DOHH2 (cell line): ENCODE data around the gene GALNT3.
A peak's percentile ranks its signal among the peaks of the same experiment; 100 is the strongest.

Experiments used
- H3F3A ChIP-seq: fragments of 200-600 bp; sonication (generic), shearing (Covaris generic); 2 replicates; pipeline ENCODE4 v1.6.0; 2016; ENCODE audit warnings: antibody characterized with exemption, mild to moderate bottlenecking; ENCODE audit not compliant: control insufficient read depth, insufficient read depth
- H3K27ac ChIP-seq: fragments of 200-600 bp; sonication (generic); 2 replicates; pipeline ENCODE4 v1.5.1; 2014; ENCODE audit warnings: low read depth, mild to moderate bottlenecking, low read length, moderate library complexity
- H3K27me3 ChIP-seq: fragments of 200-600 bp; sonication (generic); 2 replicates; pipeline ENCODE4 v1.6.1; 2014; ENCODE audit warnings: mild to moderate bottlenecking, low read length, mixed read lengths; ENCODE audit not compliant: control insufficient read depth
- H3K36me3 ChIP-seq: fragments of 200-600 bp; sonication (generic); 2 replicates; pipeline ENCODE4 v1.6.1; 2014; ENCODE audit warnings: mild to moderate bottlenecking, low read length, moderate library complexity, mixed read lengths; ENCODE audit not compliant: control insufficient read depth
- H3K4me1 ChIP-seq: fragments of 200-600 bp; sonication (generic); 2 replicates; pipeline ENCODE4 v1.6.1; 2014; ENCODE audit warnings: mild to moderate bottlenecking, low read length, mixed read lengths; ENCODE audit not compliant: control insufficient read depth
- H3K4me2 ChIP-seq: fragments of 200-600 bp; sonication (generic); 2 replicates; pipeline ENCODE4 v1.6.0; 2014; ENCODE audit warnings: mild to moderate bottlenecking, low read length, moderate library complexity
- H3K4me3 ChIP-seq: fragments of 200-600 bp; sonication (generic); 2 replicates; pipeline ENCODE4 v1.5.1; 2014; ENCODE audit warnings: mild to moderate bottlenecking, low read length, mixed read lengths
- H3K79me2 ChIP-seq: fragments of 200-600 bp; sonication (generic); 2 replicates; pipeline ENCODE4 v1.6.1; 2014; ENCODE audit warnings: mild to moderate bottlenecking, low read length, mixed read lengths; ENCODE audit not compliant: control insufficient read depth
- H3K9me2 ChIP-seq: fragments of 200-600 bp; sonication (generic); replicated peaks from 2 replicates; pipeline ENCODE4 v1.6.1; 2014; ENCODE audit warnings: mild to moderate bottlenecking, low read length, mixed read lengths; ENCODE audit not compliant: control insufficient read depth
- H3K9me3 ChIP-seq: fragments of 200-600 bp; sonication (generic); 2 replicates; pipeline ENCODE4 v1.6.1; 2014; ENCODE audit warnings: antibody characterized with exemption, low read length, mixed read lengths; ENCODE audit not compliant: control insufficient read depth, insufficient read depth
- H4K20me1 ChIP-seq: fragments of 200-600 bp; sonication (generic); 2 replicates; pipeline ENCODE4 v1.6.0; 2014; ENCODE audit warnings: low read depth, mild to moderate bottlenecking, antibody characterized with exemption, low read length, moderate library complexity; ENCODE audit not compliant: control insufficient read depth, insufficient read depth
- EZH2phosphoT487 ChIP-seq: fragments of 200-600 bp; sonication (generic); IDR thresholded peaks from 2 replicates; pipeline ENCODE4 v1.6.1; 2017; ENCODE audit warnings: borderline replicate concordance, mild to moderate bottlenecking, antibody characterized with exemption, low read length, moderate library complexity, mixed read lengths
- TF ChIP-seq, protein P1 (sequence below): fragments of 200-600 bp; sonication (generic); IDR thresholded peaks from one replicate; pipeline ENCODE4 v1.5.1; 2014; ENCODE audit warnings: antibody characterized with exemption, mild to moderate bottlenecking, low read depth, low read length; ENCODE audit not compliant: poor library complexity, severe bottlenecking

GALNT3 gene

DNA sequence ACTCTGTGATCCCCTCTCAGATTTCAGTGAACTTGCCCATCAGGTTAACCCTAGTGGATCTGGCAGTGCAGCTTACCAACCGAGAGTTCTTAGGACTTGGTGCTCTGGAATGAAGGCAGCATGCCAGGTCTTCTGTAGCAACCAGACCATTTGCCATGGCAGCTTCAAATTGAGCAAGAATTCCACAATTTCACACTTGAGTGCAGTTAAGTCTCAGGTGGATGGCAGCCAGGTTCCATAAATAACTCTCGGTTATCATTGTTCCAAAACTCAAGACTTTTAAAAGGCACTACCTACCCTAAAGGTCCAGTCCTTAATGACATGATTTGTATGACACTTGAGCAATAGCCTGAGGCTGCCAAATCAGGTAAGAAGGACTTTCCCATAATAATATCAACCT is 48.1 kb downstream of the GALNT3 start:
- H3F3A ChIP-seq = no peaks in the 10 kb centered on the region
- no peaks in the 10 kb centered on the region for H3K36me3 ChIP-seq
- H3K4me1 ChIP-seq = peaks cover 12% of the 10 kb centered on the region

DNA sequence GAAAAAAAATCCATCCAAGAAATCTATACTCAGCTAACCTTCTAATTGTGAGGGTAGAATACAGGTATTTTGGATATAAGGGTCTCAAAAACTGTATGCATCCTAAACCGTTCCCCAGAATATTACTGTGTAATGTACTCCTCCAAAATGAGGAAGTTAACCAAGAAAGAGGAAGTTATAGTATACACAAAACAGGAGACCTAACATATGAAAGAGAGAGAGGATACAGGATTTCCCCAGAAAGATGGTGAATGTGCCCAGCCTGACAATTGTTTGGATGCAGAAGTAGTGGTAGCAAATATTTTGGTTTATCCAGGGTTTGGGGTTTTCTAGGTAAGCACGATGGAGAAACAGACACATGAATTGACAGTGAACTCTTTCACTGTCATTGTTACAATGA is 50.6 kb downstream of the GALNT3 start:
- Histone ChIP-seq H3K4me2 (peak overlapping the region; percentile 34), H3K79me2 (no peaks in the 10 kb centered on the region), H3K36me3 (no peaks in the 10 kb centered on the region), H3K9me2 (no peaks in the 10 kb centered on the region), H3K9me3 (no peaks in the 10 kb centered on the region), H4K20me1 (no peaks in the 10 kb centered on the region), H3K27me3 (no peaks in the 10 kb centered on the region), H3F3A (no peaks in the 10 kb centered on the region), H3K4me1 (peaks cover 12% of the 10 kb centered on the region), H3K27ac (no peak overlapping the region), H3K4me3 (no peak overlapping the region)
- TF ChIP-seq EZH2phosphoT487 = no peak
- TF ChIP-seq, protein P1, sequence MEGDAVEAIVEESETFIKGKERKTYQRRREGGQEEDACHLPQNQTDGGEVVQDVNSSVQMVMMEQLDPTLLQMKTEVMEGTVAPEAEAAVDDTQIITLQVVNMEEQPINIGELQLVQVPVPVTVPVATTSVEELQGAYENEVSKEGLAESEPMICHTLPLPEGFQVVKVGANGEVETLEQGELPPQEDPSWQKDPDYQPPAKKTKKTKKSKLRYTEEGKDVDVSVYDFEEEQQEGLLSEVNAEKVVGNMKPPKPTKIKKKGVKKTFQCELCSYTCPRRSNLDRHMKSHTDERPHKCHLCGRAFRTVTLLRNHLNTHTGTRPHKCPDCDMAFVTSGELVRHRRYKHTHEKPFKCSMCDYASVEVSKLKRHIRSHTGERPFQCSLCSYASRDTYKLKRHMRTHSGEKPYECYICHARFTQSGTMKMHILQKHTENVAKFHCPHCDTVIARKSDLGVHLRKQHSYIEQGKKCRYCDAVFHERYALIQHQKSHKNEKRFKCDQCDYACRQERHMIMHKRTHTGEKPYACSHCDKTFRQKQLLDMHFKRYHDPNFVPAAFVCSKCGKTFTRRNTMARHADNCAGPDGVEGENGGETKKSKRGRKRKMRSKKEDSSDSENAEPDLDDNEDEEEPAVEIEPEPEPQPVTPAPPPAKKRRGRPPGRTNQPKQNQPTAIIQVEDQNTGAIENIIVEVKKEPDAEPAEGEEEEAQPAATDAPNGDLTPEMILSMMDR = no peak

More for the DNA sequence above, 48.1 kb downstream of the GALNT3 start:
- Histone ChIP-seq H3K27me3 (no peaks in the 10 kb centered on the region), H3K9me2 (no peaks in the 10 kb centered on the region), H3K4me2 (no peak overlapping the region), H3K9me3 (no peaks in the 10 kb centered on the region), H4K20me1 (no peaks in the 10 kb centered on the region), H3K27ac (no peak overlapping the region), H3K79me2 (no peaks in the 10 kb centered on the region), H3K4me3 (no peak overlapping the region)
- no peak for TF ChIP-seq EZH2phosphoT487
- TF ChIP-seq, protein P1 = no peak

DNA sequence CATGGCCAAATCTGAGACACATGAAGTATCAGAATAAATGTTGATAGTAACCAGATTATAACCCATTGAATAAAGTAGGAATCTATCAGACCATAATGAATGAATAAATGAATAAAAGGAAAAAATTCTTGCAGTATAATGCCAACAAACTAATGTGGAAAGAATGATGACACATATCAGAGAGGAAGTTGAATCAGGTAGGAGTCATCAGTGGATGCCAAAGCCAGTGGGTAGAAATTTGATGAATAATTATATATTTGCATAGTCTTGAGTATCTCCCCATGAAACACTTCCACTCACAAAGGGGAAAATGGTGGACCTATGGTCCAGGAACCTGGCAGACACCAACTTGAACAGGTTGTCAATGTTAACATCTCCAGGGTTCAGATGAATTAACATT is 68.6 kb downstream of the GALNT3 start:
- H3K27me3 ChIP-seq = no peaks in the 10 kb centered on the region
- TF ChIP-seq, protein P1 = no peak
- no peak for TF ChIP-seq EZH2phosphoT487
- H3K79me2 ChIP-seq = no peaks in the 10 kb centered on the region
- H3K27ac ChIP-seq = no peak overlapping the region
- H3K4me1 ChIP-seq = no peaks in the 10 kb centered on the region
- no peak overlapping the region for H3K4me2 ChIP-seq
- H3F3A ChIP-seq = no peaks in the 10 kb centered on the region
- no peaks in the 10 kb centered on the region for H4K20me1 ChIP-seq
- no peaks in the 10 kb centered on the region for H3K9me3 ChIP-seq
- H3K9me2 ChIP-seq = no peaks in the 10 kb centered on the region
- H3K4me3 ChIP-seq = no peak overlapping the region
- no peaks in the 10 kb centered on the region for H3K36me3 ChIP-seq

DNA sequence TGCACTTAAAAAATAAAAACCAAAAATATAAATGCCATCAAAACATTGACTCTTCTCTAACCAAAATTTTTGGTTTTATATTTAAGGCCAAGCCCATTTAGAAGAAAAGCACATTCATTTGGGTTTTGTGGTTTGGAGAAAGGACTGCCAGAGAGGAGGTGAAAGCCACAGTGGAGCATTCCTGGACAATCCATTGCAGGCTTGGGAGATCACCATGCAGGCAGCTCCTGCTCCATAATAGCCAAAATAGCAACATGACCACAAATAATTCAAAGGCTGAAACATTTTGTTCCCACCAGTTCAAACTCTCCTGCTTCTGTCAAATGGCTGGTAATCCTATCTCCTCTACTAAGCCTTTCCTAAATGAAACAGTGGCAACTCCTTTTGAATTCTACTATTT is 73.5 kb downstream of the GALNT3 start:
- Histone ChIP-seq H3F3A (no peaks in the 10 kb centered on the region), H3K9me3 (no peaks in the 10 kb centered on the region), H3K4me1 (no peaks in the 10 kb centered on the region), H4K20me1 (no peaks in the 10 kb centered on the region), H3K9me2 (no peaks in the 10 kb centered on the region), H3K4me3 (no peak overlapping the region), H3K4me2 (no peak overlapping the region), H3K27ac (no peak overlapping the region), H3K27me3 (no peaks in the 10 kb centered on the region), H3K79me2 (no peaks in the 10 kb centered on the region), H3K36me3 (no peaks in the 10 kb centered on the region)
- TF ChIP-seq, protein P1 = no peak
- no peak for TF ChIP-seq EZH2phosphoT487
